Suppressor macrophage (primary cell): ENCODE measurements around the gene BAZ2B.
A peak's percentile ranks its signal among the peaks of the same experiment; 100 is the strongest.

Experiments used
- DNase-seq, 4 experiments: peaks; one replicate each; pipeline ENCODE4 v3.0.0-alpha.2; 2020 to 2022

The BAZ2B gene

DNA sequence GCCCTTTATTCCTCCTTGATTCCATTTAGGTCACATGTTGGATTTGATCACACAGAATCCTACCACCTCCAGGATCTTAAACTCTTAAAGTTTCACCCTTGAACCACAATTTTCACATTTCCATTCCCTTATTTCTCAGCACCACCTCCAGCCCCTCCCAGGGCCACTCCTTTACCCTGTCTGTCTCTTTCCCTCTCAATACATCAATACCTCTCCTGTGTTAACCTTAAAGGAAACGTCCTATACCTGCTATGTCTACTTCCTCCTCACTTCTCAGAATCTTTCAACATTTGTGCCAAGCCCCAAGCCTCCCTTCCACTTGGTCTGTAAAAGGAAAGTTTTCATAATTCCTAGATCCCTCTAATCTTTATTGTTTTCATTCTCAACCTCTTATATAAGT lies 158.8 kb downstream of the BAZ2B start:
- DNase-seq: peak in 1 of 4 experiments; percentile 1

DNA sequence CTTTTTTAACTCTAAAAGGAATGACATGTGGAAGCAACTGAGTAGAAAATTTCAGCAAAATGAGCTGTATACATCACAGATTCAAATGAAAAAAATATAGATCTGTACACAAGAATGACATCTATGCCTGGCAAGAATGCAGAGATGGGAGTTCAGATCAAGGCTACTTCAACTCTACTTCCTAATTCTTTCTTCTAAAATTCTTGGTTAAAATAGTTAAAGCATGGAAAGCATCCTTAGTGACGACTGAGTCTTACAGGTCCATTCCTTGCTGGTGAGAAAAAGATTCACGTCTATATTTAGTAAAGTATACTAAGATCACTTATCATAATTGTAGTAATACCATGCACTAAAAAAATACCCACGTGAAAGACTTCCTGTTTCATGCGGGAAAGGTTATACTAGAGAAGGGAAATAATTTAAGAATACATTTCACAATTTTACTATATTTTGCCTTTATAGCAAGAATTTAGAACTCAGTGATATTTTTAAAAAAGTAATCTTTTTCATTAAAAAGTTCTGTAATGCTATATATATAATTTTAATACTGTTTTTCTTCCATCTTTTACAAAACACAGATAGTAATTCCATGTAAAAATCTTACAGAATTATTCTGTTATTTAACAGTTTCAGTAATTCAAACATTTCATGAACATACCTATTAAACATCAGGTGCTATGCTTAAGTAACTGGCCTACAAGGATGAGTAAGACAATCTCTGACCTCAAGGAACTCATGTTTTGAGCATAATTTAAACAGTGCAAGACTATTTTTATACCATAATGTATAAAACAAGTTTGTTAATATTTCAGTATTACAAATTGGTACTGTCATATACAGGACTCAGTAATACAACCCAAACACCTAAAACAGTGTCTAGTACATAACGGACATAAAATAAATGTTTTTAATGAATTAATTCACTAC lies 159.6 kb downstream of the BAZ2B start:
- peak in 3 of 4 experiments; percentile 3 to 67 (median 63) for DNase-seq

DNA sequence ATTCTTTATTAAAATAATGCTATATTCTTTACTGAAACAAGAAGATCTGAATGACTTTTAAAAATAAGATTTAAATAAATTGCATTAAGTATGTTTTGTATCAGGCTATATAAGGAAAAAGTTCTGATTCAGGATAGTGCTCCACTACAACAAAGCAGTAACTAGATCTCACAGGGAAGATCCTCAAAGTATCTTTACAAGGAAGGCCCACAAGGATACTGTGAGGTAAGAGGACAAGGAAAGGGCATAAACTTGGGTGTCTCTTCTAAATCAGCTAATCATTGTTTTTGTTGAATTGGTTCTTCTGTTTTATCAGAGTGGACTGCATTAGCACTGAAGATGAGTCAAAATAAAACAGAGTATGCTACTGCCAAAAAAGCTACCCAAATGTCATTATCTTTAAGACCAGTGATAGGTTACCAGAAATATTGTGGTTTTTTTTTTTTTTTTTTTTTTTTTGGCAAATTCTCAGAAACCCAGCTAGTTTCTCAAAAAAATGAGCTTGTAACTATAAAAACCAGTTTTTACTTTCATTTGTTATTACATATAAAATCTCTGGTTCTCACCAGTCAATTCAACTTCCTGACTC lies 160.9 kb downstream of the BAZ2B start:
- DNase-seq: no peak

DNA sequence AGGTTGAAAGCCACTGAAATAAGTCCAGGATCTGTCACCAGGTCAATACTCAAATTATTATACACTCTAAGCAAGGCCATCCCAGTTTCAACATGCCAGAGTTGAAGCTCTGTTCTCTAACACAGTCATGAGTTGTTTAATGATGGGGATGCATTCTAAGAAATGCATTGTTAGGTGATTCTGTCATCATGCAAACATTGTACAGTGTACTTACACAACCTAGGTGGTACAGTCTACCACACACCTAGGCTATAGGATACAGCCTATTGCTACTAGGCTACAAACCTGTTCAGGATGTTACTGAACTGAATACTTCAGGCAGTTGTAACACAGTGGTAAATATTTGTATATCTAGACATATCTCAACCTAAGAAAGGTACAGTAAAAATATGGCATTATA lies 162.2 kb downstream of the BAZ2B start:
- DNase-seq: no peak

DNA sequence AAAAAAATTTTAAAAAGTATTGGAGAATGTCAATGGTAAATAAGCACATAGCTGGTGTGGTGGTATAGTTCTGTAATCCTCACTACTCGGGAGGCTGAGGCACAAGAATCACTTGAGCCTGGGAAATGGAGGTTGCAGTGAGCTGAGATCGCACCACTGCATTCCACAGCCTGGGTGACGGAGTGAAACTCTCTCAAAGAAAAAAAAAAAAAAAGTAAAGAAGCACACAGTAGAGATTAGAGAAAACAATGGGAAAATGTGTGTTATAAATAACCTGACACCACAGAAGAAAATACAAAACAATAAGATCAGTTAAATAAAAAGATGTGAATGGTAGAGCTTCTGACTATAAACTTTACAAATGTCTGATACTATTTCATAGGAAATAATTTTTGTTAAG lies 166.2 kb downstream of the BAZ2B start:
- no peak for DNase-seq

- no peak for DNase-seq
Measured at GRCh38 chr2:159449504-159450124, 166.7 kb downstream of the BAZ2B start.

DNA sequence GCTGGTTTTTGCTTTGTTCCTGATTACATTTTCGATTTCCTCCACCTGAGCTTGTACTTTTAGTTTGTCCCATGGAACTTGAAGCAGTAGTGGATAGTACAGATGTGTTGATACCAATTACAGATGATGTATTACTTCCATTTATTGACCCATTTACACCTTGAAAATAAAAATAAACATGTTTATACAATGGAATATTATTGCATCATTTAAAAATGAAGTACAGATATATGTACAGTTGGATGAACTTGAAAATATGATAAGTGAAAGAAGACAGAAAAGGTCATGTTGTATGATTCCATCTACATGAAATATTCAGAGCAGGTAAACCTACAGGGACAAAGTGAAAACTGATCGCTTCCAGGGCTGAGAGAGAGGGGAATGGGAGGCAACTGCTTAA lies 169.5 kb downstream of the BAZ2B start:
- no peak for DNase-seq

- no peak for DNase-seq
Measured at GRCh38 chr2:159446201-159446600, 170.1 kb downstream of the BAZ2B start.

- DNase-seq: no peak
Measured at GRCh38 chr2:159445307-159445706, 171.0 kb downstream of the BAZ2B start.

- DNase-seq: no peak
Measured at GRCh38 chr2:159444754-159445153, 171.6 kb downstream of the BAZ2B start.

- DNase-seq: no peak
Measured at GRCh38 chr2:159442159-159442852, 174.0 kb downstream of the BAZ2B start.

GRCh38 chr2:159441182-159441581 lies 175.2 kb downstream of the BAZ2B start:
- no peak for DNase-seq

GRCh38 chr2:159439421-159439820 lies 176.9 kb downstream of the BAZ2B start:
- no peak for DNase-seq

DNA sequence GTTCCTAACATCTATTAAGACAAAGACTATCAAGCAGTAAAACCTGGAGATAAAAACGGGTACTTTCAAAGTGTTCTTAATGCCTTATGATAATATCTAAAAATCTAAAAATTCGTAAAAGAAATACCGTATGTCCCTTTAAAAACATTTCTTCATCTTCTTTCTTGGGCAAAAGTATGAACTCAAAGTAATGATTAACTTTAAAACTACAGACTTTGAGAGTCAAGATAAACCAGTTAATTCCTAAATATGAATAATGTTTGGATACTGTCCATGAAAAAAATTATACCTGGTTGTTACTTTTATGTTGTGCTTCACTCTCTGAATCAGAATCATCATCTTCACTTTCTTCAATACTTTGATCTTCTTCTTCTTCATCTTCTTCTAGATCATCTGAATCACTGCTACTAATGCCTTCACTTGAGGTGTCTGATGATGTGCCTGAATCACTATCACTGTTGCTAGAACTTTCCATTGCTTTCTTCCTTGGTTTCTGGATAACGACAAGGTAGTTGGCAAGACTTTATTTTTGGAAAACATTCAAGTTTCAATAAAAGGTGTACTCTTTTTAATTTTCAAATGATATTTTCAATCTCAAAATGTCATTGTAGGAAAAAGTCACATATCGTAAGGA lies 177.5 kb downstream of the BAZ2B start:
- no peak for DNase-seq

- no peak for DNase-seq
Measured at GRCh38 chr2:159438284-159438683, 178.1 kb downstream of the BAZ2B start.

GRCh38 chr2:159432610-159433009 lies 183.7 kb downstream of the BAZ2B start:
- DNase-seq: no peak

GRCh38 chr2:159427048-159427447 lies 189.3 kb downstream of the BAZ2B start:
- no peak for DNase-seq

DNA sequence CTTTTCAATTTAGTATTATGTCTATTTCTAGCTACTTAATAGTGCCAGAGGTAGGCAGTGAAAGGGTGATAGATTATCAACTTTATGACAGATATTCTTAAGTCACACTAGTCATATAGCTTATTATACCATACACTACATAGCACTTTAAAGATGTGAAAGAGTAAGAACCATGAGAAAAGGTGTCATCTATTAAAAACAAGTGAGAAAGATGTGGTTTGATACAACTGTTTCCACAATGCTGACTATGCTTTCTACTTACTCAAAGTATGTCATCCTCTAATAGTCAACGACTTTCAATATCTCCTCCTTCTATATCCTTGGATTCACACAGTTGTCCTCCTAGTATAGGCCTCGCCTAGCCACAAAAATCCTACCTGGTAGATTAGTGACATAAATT lies 196.9 kb downstream of the BAZ2B start:
- no peak for DNase-seq

DNA sequence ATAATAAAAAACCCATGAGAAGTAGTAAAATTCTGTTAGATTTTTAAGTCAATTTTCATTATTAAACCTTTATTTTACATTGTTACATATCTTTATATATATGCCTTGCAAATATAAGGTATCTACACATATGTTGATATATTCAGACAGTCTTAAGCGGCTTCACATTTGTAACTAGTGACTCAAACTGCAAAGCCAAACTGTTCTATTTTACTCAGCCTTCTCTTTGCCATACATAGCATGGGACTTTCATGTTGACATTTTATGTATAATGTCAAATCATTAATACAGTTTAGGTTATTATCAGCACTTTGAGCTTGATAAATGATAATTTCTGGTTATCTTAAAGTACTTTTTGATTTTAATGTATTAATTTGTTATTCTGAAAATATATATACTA lies 204.9 kb downstream of the BAZ2B start:
- DNase-seq: no peak

GRCh38 chr2:159410276-159410675 lies 206.1 kb downstream of the BAZ2B start:
- no peak for DNase-seq

- no peak for DNase-seq
Measured at GRCh38 chr2:159409116-159409800, 207.1 kb downstream of the BAZ2B start.

GRCh38 chr2:159402790-159403189 lies 213.6 kb downstream of the BAZ2B start:
- DNase-seq: no peak
